GM23338 (cell line): ENCODE measurements around the gene BMS1. TPM values are rescaled to one million over a fixed set of nuclear protein-coding genes. Genes with fewer than 3 reads are reported as not detected.

ENCODE experiments used
- ATAC-seq: fragments of 200-7000 bp; cut with Tn5 transposase; 3 replicates; pipeline ENCODE4 v1.9.1; 2020
- DNase-seq: peaks from one replicate; pipeline ENCODE4 v3.0.0-alpha.2; 2015; ENCODE audit warnings: low spot score
- H2AFZ ChIP-seq: fragments of 200-600 bp; sonication (generic); 2 replicates; pipeline ENCODE4 v1.8.0; 2016; ENCODE audit warnings: antibody characterized with exemption, mild to moderate bottlenecking, moderate library complexity
- H3F3A ChIP-seq: fragments of 200-600 bp; sonication (generic); replicated peaks from 2 replicates; pipeline ENCODE4 v1.8.0; 2017; ENCODE audit warnings: antibody characterized with exemption, mixed run types, low read depth
- H3K27ac ChIP-seq: fragments of 200-600 bp; sonication (generic); 2 replicates; pipeline ENCODE4 v1.6.1; 2016; ENCODE audit warnings: low read depth
- H3K27me3 ChIP-seq: fragments of 200-600 bp; sonication (generic); 2 replicates; pipeline ENCODE4 v1.8.0; 2016; ENCODE audit warnings: mild to moderate bottlenecking, mixed run types, moderate library complexity; ENCODE audit not compliant: insufficient read depth
- H3K36me3 ChIP-seq: fragments of 200-600 bp; sonication (generic); 2 replicates; pipeline ENCODE4 v1.8.0; 2016; ENCODE audit warnings: mild to moderate bottlenecking; ENCODE audit not compliant: insufficient read depth
- H3K4me1 ChIP-seq: fragments of 200-600 bp; sonication (generic); 2 replicates; pipeline ENCODE4 v1.8.0; 2016; ENCODE audit warnings: mild to moderate bottlenecking, moderate library complexity; ENCODE audit not compliant: insufficient read depth
- H3K4me2 ChIP-seq: fragments of 200-600 bp; sonication (generic); 2 replicates; pipeline ENCODE4 v1.7.1; 2017; ENCODE audit warnings: mixed run types
- H3K4me3 ChIP-seq: fragments of 200-600 bp; sonication (generic); 2 replicates; pipeline ENCODE4 v1.6.1; 2016; ENCODE audit warnings: mixed run types
- H3K79me2 ChIP-seq: fragments of 200-600 bp; sonication (generic); replicated peaks from 2 replicates; pipeline ENCODE4 v1.8.0; 2017; ENCODE audit warnings: mild to moderate bottlenecking; ENCODE audit not compliant: insufficient read depth
- H3K9me2 ChIP-seq: fragments of 200-600 bp; sonication (generic); 2 replicates; pipeline ENCODE4 v1.8.0; 2017; ENCODE audit not compliant: insufficient read depth
- H4K20me1 ChIP-seq: fragments of 200-600 bp; sonication (generic); replicated peaks from 2 replicates; pipeline ENCODE4 v1.8.0; 2017; ENCODE audit warnings: mild to moderate bottlenecking; ENCODE audit not compliant: insufficient read depth
- H3K27ac Mint-ChIP-seq: 2 replicates; pipeline ENCODE4 v1.8.0; 2020; ENCODE audit warnings: inconsistent platforms, mild to moderate bottlenecking, moderate library complexity, mixed read lengths
- H3K27me3 Mint-ChIP-seq: 3 replicates; pipeline ENCODE4 v1.8.0; 2022; ENCODE audit warnings: low read depth, mild to moderate bottlenecking, moderate library complexity, mixed read lengths, inconsistent platforms; ENCODE audit not compliant: insufficient read depth, poor library complexity
- H3K36me3 Mint-ChIP-seq: 3 replicates; pipeline ENCODE4 v1.8.0; 2021; ENCODE audit warnings: low read depth, mild to moderate bottlenecking, inconsistent platforms, moderate library complexity, mixed read lengths
- H3K4me1 Mint-ChIP-seq: 3 replicates; pipeline ENCODE4 v1.8.0; 2020; ENCODE audit warnings: mild to moderate bottlenecking, inconsistent platforms, mixed read lengths
- H3K4me3 Mint-ChIP-seq: 3 replicates; pipeline ENCODE4 v1.8.0; 2021; ENCODE audit warnings: moderate library complexity, mild to moderate bottlenecking, inconsistent platforms, mixed read lengths
- H3K9me3 Mint-ChIP-seq: 3 replicates; pipeline ENCODE4 v1.8.0; 2020; ENCODE audit warnings: moderate library complexity, mild to moderate bottlenecking, inconsistent platforms, mixed read lengths
- CREB1 ChIP-seq: fragments of 250-450 bp; sonication (Bioruptor Pico); IDR thresholded peaks from 2 replicates; pipeline ENCODE4 v1.5.0; 2020; ENCODE audit warnings: low read depth, mild to moderate bottlenecking, moderate library complexity
- EZH2 ChIP-seq: fragments of 200-600 bp; sonication (generic); IDR thresholded peaks from one replicate; pipeline ENCODE4 v1.8.0; 2017; ENCODE audit warnings: antibody characterized with exemption, mild to moderate bottlenecking, low read depth; ENCODE audit not compliant: unreplicated experiment
- EZH2phosphoT487 ChIP-seq: fragments of 200-600 bp; sonication (generic); IDR thresholded peaks from one replicate; pipeline ENCODE4 v1.8.1; 2018; ENCODE audit warnings: antibody characterized with exemption; ENCODE audit not compliant: unreplicated experiment
- JUNB ChIP-seq: IDR thresholded peaks from one replicate; pipeline ENCODE4 v1.6.1; 2016; ENCODE audit warnings: antibody characterized with exemption; ENCODE audit not compliant: unreplicated experiment
- NANOG ChIP-seq: IDR thresholded peaks from 2 replicates; pipeline ENCODE4 v1.6.1; 2016; ENCODE audit warnings: antibody characterized with exemption, borderline replicate concordance
- POLR2AphosphoS5 ChIP-seq: IDR thresholded peaks from 2 replicates; pipeline ENCODE4 v1.6.1; 2016; ENCODE audit warnings: antibody characterized with exemption, low read depth
- STAT1 ChIP-seq: IDR thresholded peaks from one replicate; pipeline ENCODE4 v1.6.1; 2016; ENCODE audit warnings: antibody characterized with exemption; ENCODE audit not compliant: unreplicated experiment
- ZNF114 ChIP-seq: fragments of 250-450 bp; sonication (Bioruptor Pico); IDR thresholded peaks from 2 replicates; pipeline ENCODE4 v1.5.0; 2020; ENCODE audit warnings: mild to moderate bottlenecking, moderate library complexity
- ZNF331 ChIP-seq: fragments of 250-450 bp; sonication (Bioruptor Pico); IDR thresholded peaks from 2 replicates; pipeline ENCODE4 v1.5.0; 2020; ENCODE audit warnings: low read depth, mild to moderate bottlenecking, moderate library complexity
- ZNF462 ChIP-seq: fragments of 250-450 bp; sonication (Bioruptor Pico); IDR thresholded peaks from 2 replicates; pipeline ENCODE4 v1.5.0; 2020; ENCODE audit warnings: mild to moderate bottlenecking, moderate library complexity
- polyA plus RNA-seq: library from polyadenylated mRNA; unstranded; fragments of >200 nt; fragmentation: Nextera tagmentation; extraction: Ambion mirVana; gene quantifications from 2 replicates; pipeline ENCODE4 v1.2.1, GENCODE V29; 2016
- total RNA-seq: library from RNA; depleted of rRNA; stranded (reverse); fragments of >200 nt; shearing (Covaris generic); gene quantifications from 2 replicates; pipeline ENCODE4 v1.2.3, GENCODE V29; 2014
- TF ChIP-seq, protein P1 (sequence below), 2 experiments: fragments of 200-600 bp in 1 of 2; sonication (generic) in 1 of 2; conservative IDR thresholded peaks; 2 replicates each; pipeline versions ENCODE4 v1.5.1 to v1.6.1; 2016 to 2017; ENCODE audit warnings: antibody characterized with exemption in 2 of 2, low read depth in 2 of 2, mild to moderate bottlenecking in 2 of 2, moderate library complexity in 1 of 2
- TF ChIP-seq, protein P2 (sequence below): IDR thresholded peaks from one replicate; pipeline ENCODE4 v1.6.1; 2018; ENCODE audit warnings: antibody characterized with exemption; ENCODE audit not compliant: unreplicated experiment

BMS1 gene
- total and polyA plus RNA-seq, 2 experiments from 2014 or later, result 26.4 to 37.7 TPM

GRCh38 chr10:42769673-42770072, 12.9 kb upstream of the BMS1 start (continued):
- TF ChIP-seq, protein P1, sequence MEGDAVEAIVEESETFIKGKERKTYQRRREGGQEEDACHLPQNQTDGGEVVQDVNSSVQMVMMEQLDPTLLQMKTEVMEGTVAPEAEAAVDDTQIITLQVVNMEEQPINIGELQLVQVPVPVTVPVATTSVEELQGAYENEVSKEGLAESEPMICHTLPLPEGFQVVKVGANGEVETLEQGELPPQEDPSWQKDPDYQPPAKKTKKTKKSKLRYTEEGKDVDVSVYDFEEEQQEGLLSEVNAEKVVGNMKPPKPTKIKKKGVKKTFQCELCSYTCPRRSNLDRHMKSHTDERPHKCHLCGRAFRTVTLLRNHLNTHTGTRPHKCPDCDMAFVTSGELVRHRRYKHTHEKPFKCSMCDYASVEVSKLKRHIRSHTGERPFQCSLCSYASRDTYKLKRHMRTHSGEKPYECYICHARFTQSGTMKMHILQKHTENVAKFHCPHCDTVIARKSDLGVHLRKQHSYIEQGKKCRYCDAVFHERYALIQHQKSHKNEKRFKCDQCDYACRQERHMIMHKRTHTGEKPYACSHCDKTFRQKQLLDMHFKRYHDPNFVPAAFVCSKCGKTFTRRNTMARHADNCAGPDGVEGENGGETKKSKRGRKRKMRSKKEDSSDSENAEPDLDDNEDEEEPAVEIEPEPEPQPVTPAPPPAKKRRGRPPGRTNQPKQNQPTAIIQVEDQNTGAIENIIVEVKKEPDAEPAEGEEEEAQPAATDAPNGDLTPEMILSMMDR (conservative IDR thresholded peaks at IDR 0.05; ENCODE audit: low read depth in 2 of 2), result no peak
- no peak for TF ChIP-seq NANOG

GRCh38 chr10:42776681-42777080, 5.9 kb upstream of the BMS1 start:
- H3K27me3 Mint-ChIP-seq, result peaks cover 19% of the 10 kb centered on the region
- Histone ChIP-seq H3K4me3 (no peak overlapping the region), H3F3A (no peaks in the 10 kb centered on the region), H3K9me2 (no peaks in the 10 kb centered on the region), H2AFZ (no peak overlapping the region), H3K79me2 (no peaks in the 10 kb centered on the region), H4K20me1 (no peaks in the 10 kb centered on the region), H3K4me2 (no peak overlapping the region), H3K4me1 (no peaks in the 10 kb centered on the region), H3K36me3 (no peaks in the 10 kb centered on the region), H3K27ac (no peak overlapping the region), H3K27me3 (peaks cover 10% of the 10 kb centered on the region; the same call in 1 of the 2 replicates)
- H3K36me3 Mint-ChIP-seq, result peaks cover 3% of the 10 kb centered on the region; the same call in 2 of the 3 replicates
- no peaks in the 10 kb centered on the region for H3K4me1 Mint-ChIP-seq
- DNase-seq, result no peak
- no peak overlapping the region for H3K4me3 Mint-ChIP-seq
- H3K27ac Mint-ChIP-seq, result no peak overlapping the region
- no peak for ATAC-seq
- TF ChIP-seq EZH2 (no peak), ZNF462 (no peak), EZH2phosphoT487 (no peak), NANOG (no peak), CREB1 (CRISPR knock-in tag) (no peak), POLR2AphosphoS5 (no peak), ZNF331 (no peak), ZNF114 (no peak), STAT1 (no peak), JUNB (no peak)
- TF ChIP-seq, protein P2, sequence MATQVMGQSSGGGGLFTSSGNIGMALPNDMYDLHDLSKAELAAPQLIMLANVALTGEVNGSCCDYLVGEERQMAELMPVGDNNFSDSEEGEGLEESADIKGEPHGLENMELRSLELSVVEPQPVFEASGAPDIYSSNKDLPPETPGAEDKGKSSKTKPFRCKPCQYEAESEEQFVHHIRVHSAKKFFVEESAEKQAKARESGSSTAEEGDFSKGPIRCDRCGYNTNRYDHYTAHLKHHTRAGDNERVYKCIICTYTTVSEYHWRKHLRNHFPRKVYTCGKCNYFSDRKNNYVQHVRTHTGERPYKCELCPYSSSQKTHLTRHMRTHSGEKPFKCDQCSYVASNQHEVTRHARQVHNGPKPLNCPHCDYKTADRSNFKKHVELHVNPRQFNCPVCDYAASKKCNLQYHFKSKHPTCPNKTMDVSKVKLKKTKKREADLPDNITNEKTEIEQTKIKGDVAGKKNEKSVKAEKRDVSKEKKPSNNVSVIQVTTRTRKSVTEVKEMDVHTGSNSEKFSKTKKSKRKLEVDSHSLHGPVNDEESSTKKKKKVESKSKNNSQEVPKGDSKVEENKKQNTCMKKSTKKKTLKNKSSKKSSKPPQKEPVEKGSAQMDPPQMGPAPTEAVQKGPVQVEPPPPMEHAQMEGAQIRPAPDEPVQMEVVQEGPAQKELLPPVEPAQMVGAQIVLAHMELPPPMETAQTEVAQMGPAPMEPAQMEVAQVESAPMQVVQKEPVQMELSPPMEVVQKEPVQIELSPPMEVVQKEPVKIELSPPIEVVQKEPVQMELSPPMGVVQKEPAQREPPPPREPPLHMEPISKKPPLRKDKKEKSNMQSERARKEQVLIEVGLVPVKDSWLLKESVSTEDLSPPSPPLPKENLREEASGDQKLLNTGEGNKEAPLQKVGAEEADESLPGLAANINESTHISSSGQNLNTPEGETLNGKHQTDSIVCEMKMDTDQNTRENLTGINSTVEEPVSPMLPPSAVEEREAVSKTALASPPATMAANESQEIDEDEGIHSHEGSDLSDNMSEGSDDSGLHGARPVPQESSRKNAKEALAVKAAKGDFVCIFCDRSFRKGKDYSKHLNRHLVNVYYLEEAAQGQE, result no peak
- TF ChIP-seq, protein P1 (conservative IDR thresholded peaks at IDR 0.05; ENCODE audit: low read depth in 2 of 2), result no peak
- H3K9me3 Mint-ChIP-seq, result peaks cover 27% of the 10 kb centered on the region
